HUES48 (cell line): ENCODE results near the gene PDZRN3.
A peak's percentile ranks its signal among the peaks of the same experiment; 100 is the strongest.

ENCODE experiments used
- H3K27ac ChIP-seq: one replicate; pipeline ENCODE4 v1.7.0; 2013; ENCODE audit warnings: low read depth, low read length, inconsistent platforms
- H3K27me3 ChIP-seq: 2 replicates; pipeline ENCODE4 v1.6.1; 2013; ENCODE audit warnings: mild to moderate bottlenecking, low read length; ENCODE audit not compliant: control insufficient read depth, insufficient read depth
- H3K36me3 ChIP-seq: 2 replicates; pipeline ENCODE4 v1.6.1; 2013; ENCODE audit warnings: low read length; ENCODE audit not compliant: control insufficient read depth, insufficient read depth
- H3K4me1 ChIP-seq: 2 replicates; pipeline ENCODE4 v1.6.1; 2013; ENCODE audit warnings: mild to moderate bottlenecking, low read length; ENCODE audit not compliant: control insufficient read depth, insufficient read depth
- H3K4me3 ChIP-seq: 2 replicates; pipeline ENCODE4 v1.5.1; 2013; ENCODE audit warnings: mild to moderate bottlenecking, low read depth, low read length
- H3K9ac ChIP-seq: 2 replicates; pipeline ENCODE4 v1.6.1; 2013; ENCODE audit warnings: mild to moderate bottlenecking, low read depth, low read length, moderate library complexity
- H3K9me3 ChIP-seq: 2 replicates; pipeline ENCODE4 v1.6.1; 2013; ENCODE audit warnings: low read length; ENCODE audit not compliant: control insufficient read depth, insufficient read depth

PDZRN3 gene

GRCh38 chr3:73624821-73625665 is at the start of gene PDZRN3:
Gene PDZRN3 (minus strand): TSS chr3:73624941.
- no peaks in the 10 kb centered on the region for H3K9me3 ChIP-seq
- no peaks in the 10 kb centered on the region for H3K36me3 ChIP-seq
- H3K4me1 ChIP-seq, result peaks cover 22% of the 10 kb centered on the region
- peak within 1 kb of the TSS; percentile 7 for H3K27ac ChIP-seq
- H3K9ac ChIP-seq, result peak within 1 kb of the TSS; percentile 42
- peak within 1 kb of the TSS; percentile 76 for H3K4me3 ChIP-seq
- peaks cover 47% of the 10 kb centered on the region for H3K27me3 ChIP-seq

GRCh38 chr3:73674280-73674679 is 49.5 kb upstream of the PDZRN3 start:
- H3K9ac ChIP-seq, result no peak overlapping the region
- peaks cover 46% of the 10 kb centered on the region for H3K4me1 ChIP-seq
- no peaks in the 10 kb centered on the region for H3K36me3 ChIP-seq
- H3K4me3 ChIP-seq, result no peak overlapping the region
- peak overlapping the region; percentile 52 for H3K27ac ChIP-seq
- no peaks in the 10 kb centered on the region for H3K9me3 ChIP-seq
- H3K27me3 ChIP-seq, result no peaks in the 10 kb centered on the region

GRCh38 chr3:73669260-73669659 is 44.5 kb upstream of the PDZRN3 start:
- Histone ChIP-seq H3K4me1 (peaks cover 50% of the 10 kb centered on the region), H3K4me3 (no peak overlapping the region), H3K9ac (no peak overlapping the region)

GRCh38 chr3:73668391-73668790 is 43.6 kb upstream of the PDZRN3 start:
- Histone ChIP-seq H3K9ac (no peak overlapping the region), H3K9me3 (no peaks in the 10 kb centered on the region), H3K36me3 (no peaks in the 10 kb centered on the region), H3K27ac (peak overlapping the region; percentile 80), H3K4me1 (peaks cover 45% of the 10 kb centered on the region), H3K27me3 (no peaks in the 10 kb centered on the region), H3K4me3 (no peak overlapping the region)

More at GRCh38 chr3:73669260-73669659, 44.5 kb upstream of the PDZRN3 start:
- H3K27ac ChIP-seq, result peak overlapping the region; percentile 80
- H3K9me3 ChIP-seq, result no peaks in the 10 kb centered on the region
- no peaks in the 10 kb centered on the region for H3K36me3 ChIP-seq
- no peaks in the 10 kb centered on the region for H3K27me3 ChIP-seq

- Histone ChIP-seq H3K36me3 (no peaks in the 10 kb centered on the region), H3K9me3 (no peaks in the 10 kb centered on the region), H3K4me3 (no peak overlapping the region), H3K27ac (peak overlapping the region; percentile 80), H3K27me3 (no peaks in the 10 kb centered on the region), H3K9ac (no peak overlapping the region), H3K4me1 (peaks cover 45% of the 10 kb centered on the region)
Measured at GRCh38 chr3:73667889-73668288, 43.1 kb upstream of the PDZRN3 start.

- Histone ChIP-seq H3K9ac (no peak overlapping the region), H3K4me3 (no peak overlapping the region), H3K4me1 (peaks cover 27% of the 10 kb centered on the region), H3K27ac (no peak overlapping the region), H3K27me3 (no peaks in the 10 kb centered on the region), H3K9me3 (no peaks in the 10 kb centered on the region), H3K36me3 (no peaks in the 10 kb centered on the region)
Measured at GRCh38 chr3:73665286-73665685, 40.5 kb upstream of the PDZRN3 start.

- Histone ChIP-seq H3K9me3 (no peaks in the 10 kb centered on the region), H3K36me3 (no peaks in the 10 kb centered on the region), H3K9ac (no peak overlapping the region), H3K27me3 (no peaks in the 10 kb centered on the region), H3K4me1 (peaks cover 18% of the 10 kb centered on the region), H3K4me3 (no peak overlapping the region), H3K27ac (no peak overlapping the region)
Measured at GRCh38 chr3:73664389-73664788, 39.6 kb upstream of the PDZRN3 start.

GRCh38 chr3:73663495-73663894 is 38.8 kb upstream of the PDZRN3 start:
- no peaks in the 10 kb centered on the region for H3K36me3 ChIP-seq
- H3K4me1 ChIP-seq, result peaks cover 14% of the 10 kb centered on the region
- no peak overlapping the region for H3K27ac ChIP-seq
- H3K9ac ChIP-seq, result no peak overlapping the region
- H3K27me3 ChIP-seq, result no peaks in the 10 kb centered on the region
- H3K4me3 ChIP-seq, result no peak overlapping the region
- H3K9me3 ChIP-seq, result no peaks in the 10 kb centered on the region

- Histone ChIP-seq H3K27me3 (no peaks in the 10 kb centered on the region), H3K27ac (no peak overlapping the region), H3K36me3 (no peaks in the 10 kb centered on the region), H3K9ac (no peak overlapping the region), H3K4me1 (peaks cover 11% of the 10 kb centered on the region), H3K4me3 (no peak overlapping the region), H3K9me3 (no peaks in the 10 kb centered on the region)
Measured at GRCh38 chr3:73661265-73661664, 36.5 kb upstream of the PDZRN3 start.

- H3K27ac ChIP-seq, result no peak overlapping the region
- H3K9ac ChIP-seq, result no peak overlapping the region
- H3K4me3 ChIP-seq, result no peak overlapping the region
- H3K27me3 ChIP-seq, result no peaks in the 10 kb centered on the region
- H3K4me1 ChIP-seq, result peaks cover 11% of the 10 kb centered on the region
- no peaks in the 10 kb centered on the region for H3K9me3 ChIP-seq
- H3K36me3 ChIP-seq, result no peaks in the 10 kb centered on the region
Measured at GRCh38 chr3:73658227-73658626, 33.5 kb upstream of the PDZRN3 start.

- H3K4me3 ChIP-seq, result no peak overlapping the region
- H3K36me3 ChIP-seq, result no peaks in the 10 kb centered on the region
- H3K4me1 ChIP-seq, result peaks cover 11% of the 10 kb centered on the region
Measured at GRCh38 chr3:73657186-73657585, 32.4 kb upstream of the PDZRN3 start.

More at GRCh38 chr3:73657186-73657585, 32.4 kb upstream of the PDZRN3 start:
- no peak overlapping the region for H3K9ac ChIP-seq
- H3K9me3 ChIP-seq, result no peaks in the 10 kb centered on the region
- H3K27me3 ChIP-seq, result no peaks in the 10 kb centered on the region
- H3K27ac ChIP-seq, result no peak overlapping the region
